ENCODE results near the gene CLEC1B. TPM values are rescaled to one million over a fixed set of nuclear protein-coding genes. Genes with fewer than 3 reads are reported as not detected.
"Not testable (repeated sequence)": the region's sequence is repeated elsewhere in the genome, so short reads cannot be mapped to it uniquely, and the experiment has no call there.

Gene CLEC1B
- polyA plus RNA-seq, 3 donors: 0.48 to 1.4 (median 1.4) TPM

DNA sequence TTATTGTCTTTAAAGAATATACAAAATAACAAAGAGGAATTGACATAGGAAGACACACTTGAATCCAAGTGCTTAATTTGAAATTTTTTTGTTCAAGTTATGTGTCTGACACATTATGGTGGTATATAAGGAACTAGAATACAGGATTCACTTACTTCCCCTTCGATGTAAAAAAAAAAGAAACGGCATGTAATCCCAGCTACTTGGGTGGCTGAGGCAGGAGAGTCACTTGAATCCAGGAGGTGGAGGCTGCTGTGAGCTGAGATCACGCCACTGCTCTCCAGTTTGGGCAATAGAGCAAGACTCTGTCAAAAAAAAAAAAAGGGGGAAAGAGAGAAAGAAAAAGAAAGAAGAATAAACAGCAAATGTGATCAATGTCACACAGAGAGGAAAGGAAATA, 18.8 kb downstream of the CLEC1B start:
- DNase-seq (ENCODE audit: extremely low read depth in 1 of 11, low read depth in 9 of 11, low spot score in 4 of 11): no peak

DNA sequence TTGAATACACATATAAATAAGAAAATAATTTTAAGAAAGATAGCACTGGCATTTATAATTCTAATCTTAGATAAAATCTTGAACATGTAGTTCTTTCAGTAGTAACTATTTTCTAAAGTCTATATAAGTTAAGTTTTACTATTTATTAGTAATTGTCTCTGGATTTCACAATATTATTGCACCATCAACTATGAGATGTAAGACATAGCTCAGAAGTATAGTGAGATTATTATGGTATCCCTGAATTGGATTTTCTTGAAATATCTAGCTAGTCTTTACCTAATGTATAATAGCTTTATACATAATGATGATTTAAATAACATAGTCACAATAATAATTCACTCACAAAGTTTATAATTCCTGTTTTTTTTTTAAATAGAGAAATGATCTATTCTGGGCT, 21.0 kb downstream of the CLEC1B start:
- no peak for DNase-seq (ENCODE audit: extremely low read depth in 1 of 11, low read depth in 9 of 11, low spot score in 4 of 11)

DNA sequence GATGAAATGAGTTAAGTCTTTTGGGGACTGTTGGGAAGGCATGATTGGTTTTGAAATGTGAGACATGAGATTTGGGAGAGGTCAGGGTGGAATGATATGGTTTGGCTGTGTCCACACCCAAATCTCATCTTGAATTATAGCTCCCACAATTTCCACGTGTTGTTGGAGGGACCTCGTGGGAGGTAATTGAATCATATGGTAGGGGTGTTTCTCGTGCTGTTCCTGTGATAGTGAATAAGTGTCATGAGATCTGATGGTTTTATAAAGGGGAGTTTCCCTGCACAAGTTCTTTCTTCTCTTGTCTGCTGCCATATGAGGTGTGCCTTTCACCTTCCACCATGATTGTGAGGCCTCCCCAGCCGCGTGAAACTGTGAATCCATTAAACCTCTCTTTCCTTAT, 22.3 kb downstream of the CLEC1B start:
- DNase-seq (ENCODE audit: extremely low read depth in 1 of 11, low read depth in 9 of 11, low spot score in 4 of 11): not testable (repeated sequence)

DNA sequence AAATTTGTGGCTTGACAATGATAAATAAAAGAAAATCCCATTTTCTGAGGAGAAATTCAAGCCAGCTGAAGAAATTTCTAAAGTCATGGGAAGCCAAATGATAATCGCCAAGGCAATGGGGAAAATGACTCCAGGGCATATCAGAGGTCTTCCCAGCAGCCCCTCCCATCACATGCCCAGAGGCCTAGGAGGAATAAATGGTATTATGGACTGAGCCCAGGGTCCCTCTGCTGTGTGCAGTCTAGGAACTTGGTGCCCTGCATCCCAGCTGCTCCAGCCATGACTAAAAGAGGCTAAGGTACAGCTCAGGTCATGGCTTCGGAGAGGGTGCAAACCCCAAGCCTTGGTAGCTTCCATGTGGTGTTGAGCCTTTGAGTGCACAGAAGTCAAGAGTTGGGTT, 23.3 kb downstream of the CLEC1B start:
- no peak for DNase-seq (ENCODE audit: extremely low read depth in 1 of 11, low read depth in 9 of 11, low spot score in 4 of 11)

DNA sequence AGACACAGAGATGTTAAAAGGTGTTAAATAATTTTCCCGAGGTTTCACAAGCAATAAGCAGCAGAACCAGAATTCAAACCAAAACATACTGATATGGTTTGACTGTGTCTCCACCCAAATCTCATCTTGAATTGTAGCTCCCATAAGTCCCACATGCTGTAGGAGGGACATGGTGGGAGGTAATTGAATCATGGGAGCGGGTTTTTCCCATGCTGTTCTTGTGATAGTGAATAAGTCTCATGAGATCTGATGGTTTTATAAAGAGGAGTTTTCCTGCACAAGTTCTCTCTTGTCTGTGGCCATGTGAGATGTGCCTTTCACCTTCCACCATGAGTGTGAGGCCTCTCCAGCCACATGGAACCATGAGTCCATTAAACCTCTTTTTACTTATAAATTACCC, 24.2 kb downstream of the CLEC1B start:
- DNase-seq (ENCODE audit: extremely low read depth in 1 of 11, low read depth in 9 of 11, low spot score in 4 of 11): not testable (repeated sequence)

DNA sequence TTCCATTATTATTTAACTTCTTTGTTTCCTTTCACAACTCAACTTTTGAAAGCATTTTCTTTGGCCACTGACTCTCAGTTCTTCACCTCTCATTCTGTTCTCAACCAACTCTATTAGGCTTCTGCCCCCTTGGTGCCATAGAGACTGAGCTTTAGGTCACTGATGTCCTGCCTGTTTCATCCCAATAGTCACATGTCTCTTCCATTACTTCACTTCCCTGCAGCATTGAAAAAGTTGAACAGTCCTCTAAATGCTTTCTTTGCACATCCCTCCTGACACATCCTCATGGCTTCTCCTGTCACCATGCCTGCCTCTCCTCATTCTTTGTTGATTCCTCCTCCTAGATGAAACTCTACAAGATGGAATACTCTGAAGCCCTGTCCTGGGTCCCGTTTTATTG, 25.0 kb downstream of the CLEC1B start:
- no peak for DNase-seq (ENCODE audit: extremely low read depth in 1 of 11, low read depth in 9 of 11, low spot score in 4 of 11)

DNA sequence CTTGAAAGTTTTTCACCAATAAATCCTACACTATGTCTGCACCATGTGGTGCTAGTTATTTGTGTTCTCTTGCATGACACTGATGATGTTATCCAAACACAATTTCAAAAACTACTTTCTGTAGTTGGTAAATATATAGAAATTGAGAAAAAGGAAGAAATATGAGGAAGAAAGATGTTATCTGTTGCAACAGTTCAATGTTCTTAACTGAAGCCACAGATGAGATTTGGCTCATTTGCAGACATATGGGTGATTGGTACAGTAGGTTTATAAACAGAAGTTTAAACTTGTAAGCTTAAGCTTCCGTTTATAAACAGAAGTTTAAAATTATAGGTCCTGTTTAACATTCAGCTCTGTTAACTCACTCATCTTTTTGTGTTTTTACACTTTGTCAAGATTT, 27.7 kb downstream of the CLEC1B start, which contains the start of gene CLEC12A:
TSS of gene CLEC12A (plus strand) at position 229 of the 400 bp plus-strand sequence. CDS start 188 bp downstream, outside the sequence.
- DNase-seq (ENCODE audit: extremely low read depth in 1 of 11, low read depth in 9 of 11, low spot score in 4 of 11): no peak

DNA sequence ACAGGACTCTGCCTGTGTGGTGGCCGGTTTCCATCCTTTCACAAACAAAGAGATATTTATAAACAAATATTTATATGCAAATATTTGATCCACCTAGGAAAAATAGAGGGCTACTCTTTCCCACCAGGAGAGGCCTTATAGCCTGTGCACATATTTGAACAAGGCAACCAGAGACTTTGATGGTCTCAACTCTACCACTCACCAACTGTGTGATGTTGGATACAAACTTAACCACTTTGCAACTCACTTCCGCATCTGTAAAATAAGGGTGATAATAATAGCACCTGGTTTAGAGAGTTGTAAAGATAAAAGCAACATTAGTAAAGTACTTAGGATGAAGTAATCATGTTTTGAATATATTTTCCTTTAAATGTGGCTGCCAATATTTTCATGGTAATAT, 29.2 kb downstream of the CLEC1B start:
- no peak for DNase-seq (ENCODE audit: extremely low read depth in 1 of 11, low read depth in 9 of 11, low spot score in 4 of 11)

DNA sequence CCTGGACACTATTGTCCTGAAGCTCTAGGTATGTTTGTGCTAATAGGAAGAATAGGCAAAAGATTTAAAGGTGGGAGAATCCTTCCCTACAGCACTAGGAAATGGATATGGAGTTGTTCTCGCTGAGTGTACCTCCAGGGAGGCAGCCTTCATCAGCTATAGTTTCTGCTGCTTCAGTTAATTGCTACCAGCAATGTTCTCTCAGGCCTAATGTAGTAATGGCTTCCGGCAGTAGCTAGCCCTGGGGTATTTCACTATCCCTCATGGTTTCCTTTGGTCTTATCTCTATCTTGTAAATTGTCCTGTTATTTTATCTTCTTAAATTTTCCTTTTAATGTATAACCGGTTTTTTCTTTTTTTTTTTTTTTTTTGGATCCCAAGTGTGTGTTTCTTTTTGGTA, 37.0 kb downstream of the CLEC1B start:
- no peak for DNase-seq (ENCODE audit: extremely low read depth in 1 of 11, low read depth in 9 of 11, low spot score in 4 of 11)

DNA sequence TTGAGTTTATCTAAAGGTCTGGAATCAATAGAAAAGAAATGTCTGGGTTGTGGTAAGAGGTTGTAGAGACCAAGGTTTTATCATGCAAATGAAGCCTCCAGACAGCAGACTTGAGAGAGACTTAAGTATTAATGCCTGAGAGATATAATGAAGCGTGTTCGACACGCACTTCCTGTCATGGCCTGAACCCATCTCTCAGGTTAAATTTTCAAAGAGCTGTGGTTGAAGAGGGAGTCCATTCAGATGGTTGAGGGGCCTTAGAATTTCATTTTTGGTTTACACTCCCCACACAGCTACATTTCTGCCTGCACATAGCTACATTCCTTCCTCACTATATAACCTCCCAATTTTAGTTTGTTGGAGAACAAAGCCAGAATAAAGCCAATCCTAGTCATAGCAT, 37.8 kb downstream of the CLEC1B start:
- no peak for DNase-seq (ENCODE audit: extremely low read depth in 1 of 11, low read depth in 9 of 11, low spot score in 4 of 11)

DNA sequence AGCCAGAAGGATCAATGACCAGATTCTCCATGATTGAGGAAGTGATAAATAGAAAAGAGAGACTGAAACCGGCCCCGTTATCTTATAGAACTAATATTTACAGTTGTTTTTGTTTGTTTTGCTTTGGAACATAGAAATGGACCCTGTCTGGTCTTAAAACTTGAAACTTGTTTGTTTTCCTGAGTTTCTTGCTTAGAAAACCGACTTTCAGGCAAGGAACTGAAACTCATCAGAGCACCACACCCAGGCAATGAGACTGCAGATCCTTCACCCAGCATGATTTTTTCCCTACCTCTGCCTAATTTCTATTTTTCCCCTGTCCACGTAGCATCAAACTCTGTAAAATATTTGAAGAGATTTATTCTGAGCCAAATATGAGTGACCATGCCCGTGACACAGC, 38.3 kb downstream of the CLEC1B start:
- no peak for DNase-seq (ENCODE audit: extremely low read depth in 1 of 11, low read depth in 9 of 11, low spot score in 4 of 11)

DNA sequence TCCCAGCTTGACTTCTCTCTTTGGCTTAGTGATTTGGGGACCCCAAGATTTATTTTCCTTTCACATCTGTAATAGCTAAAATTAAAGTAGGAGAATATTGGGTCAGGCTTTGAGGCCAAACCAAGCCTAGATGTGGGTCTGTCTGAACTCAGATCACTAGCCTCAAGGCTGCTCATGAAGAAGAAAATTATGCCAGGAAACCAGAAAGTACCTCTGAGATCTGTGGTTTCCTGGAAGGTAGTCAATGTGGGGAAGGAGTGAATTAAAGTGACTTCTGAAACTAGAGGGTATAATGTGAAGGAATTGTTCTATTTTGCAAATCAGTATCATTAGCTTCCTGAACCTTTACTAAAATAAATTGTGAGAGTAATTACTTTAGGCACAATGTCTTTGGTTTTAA, 41.1 kb downstream of the CLEC1B start:
- DNase-seq (ENCODE audit: extremely low read depth in 1 of 11, low read depth in 9 of 11, low spot score in 4 of 11): no peak

DNA sequence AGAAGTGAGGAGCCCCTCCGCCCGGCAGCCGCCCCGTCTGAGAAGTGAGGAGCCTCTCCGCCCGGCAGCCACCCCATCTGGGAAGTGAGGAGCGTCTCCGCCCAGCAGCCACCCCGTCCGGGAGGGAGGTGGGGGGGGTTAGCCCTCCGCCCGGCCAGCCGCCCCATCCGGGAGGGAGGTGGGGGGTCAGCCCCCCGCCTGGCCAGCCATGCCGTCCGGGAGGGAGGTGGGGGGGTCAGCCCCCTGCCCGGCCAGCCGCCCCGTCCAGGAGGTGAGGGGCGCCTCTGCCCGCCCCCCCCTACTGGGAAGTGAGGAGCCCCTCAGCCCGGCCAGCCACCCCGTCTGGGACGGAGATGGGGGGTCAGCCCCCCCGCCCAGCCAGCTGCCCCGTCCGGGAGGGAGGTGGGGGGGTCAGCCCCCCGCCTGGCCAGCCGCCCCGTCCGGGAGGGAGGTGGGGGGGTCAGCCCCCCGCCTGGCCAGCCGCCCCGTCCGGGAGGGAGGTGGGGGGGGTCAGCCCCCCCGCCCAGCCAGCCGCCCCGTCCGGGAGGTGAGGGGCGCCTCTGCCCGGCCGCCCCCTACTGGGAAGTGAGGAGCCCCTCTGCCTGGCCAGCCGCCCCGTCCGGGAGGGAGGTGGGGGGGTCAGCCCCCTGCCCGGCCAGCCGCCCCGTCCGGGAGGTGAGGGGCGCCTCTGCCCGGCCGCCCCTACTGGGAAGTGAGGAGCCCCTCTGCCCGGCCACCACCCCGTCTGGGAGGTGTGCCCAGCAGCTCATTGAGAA, 45.8 kb downstream of the CLEC1B start:
- not testable (repeated sequence) for DNase-seq (ENCODE audit: extremely low read depth in 1 of 11, low read depth in 9 of 11, low spot score in 4 of 11)

DNA sequence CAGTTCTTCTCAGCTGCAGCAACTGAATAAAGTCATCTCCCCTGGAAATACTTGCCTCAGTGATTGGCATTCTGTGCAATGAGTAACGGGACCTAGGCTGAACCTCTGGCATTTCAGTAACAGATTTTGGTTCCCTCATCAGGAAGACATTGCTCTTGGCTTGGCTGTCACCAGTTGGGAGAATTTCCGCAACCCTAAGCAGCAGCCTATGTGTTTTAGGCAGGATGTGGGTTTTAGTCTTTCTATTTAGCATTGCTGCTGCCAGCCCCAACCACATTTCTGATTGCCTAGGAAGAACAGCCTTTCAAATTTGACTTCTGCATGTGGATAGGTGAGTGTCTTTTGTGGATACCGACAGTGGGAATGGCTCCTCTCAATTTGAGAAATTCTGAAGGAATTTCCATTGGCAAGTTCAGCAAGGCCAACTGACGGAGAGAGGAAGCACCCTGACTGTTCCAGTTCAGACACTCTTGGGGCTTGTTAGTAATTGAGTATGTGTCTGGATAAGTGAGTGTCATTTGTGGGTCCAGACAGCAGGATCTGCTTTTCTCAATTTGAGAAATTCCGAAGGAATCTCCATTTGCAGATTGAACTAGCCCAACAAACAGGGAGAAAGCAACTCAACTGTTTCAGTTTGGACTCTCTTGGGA, 47.8 kb downstream of the CLEC1B start:
- no peak for DNase-seq (ENCODE audit: extremely low read depth in 1 of 11, low read depth in 9 of 11, low spot score in 4 of 11)

DNA sequence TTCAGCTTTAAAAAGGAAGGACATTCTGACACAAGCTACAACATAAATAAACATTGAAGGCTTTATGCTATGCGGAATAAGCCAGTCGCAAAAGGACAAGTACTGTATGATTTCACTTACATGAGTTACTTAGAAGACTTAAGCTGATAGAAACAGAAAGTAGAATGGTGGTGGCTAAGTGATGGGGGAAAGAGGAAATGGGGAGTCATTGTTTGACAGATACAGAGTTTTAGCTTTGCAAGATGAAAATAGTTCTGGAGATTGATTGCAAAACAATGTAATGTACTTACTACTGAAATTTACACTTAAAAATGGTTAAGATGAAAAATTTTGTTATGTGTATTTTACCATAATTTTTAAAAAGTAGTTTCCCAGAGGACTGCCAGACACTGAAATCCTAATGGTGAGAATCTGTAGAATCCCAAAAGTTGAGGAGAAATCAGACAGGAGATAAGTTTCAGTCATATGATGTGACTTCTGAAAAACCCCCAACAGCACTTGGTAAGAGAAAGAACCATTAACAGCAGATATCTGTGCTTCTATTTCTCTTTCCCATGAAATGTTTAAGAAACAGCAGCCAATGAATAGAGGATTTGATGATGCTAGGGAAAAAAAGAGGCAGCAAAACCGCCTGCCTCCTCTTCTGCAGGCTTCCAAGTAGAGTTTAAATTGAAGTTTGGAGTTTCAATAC, 50.2 kb downstream of the CLEC1B start:
- no peak for DNase-seq (ENCODE audit: extremely low read depth in 1 of 11, low read depth in 9 of 11, low spot score in 4 of 11)

DNA sequence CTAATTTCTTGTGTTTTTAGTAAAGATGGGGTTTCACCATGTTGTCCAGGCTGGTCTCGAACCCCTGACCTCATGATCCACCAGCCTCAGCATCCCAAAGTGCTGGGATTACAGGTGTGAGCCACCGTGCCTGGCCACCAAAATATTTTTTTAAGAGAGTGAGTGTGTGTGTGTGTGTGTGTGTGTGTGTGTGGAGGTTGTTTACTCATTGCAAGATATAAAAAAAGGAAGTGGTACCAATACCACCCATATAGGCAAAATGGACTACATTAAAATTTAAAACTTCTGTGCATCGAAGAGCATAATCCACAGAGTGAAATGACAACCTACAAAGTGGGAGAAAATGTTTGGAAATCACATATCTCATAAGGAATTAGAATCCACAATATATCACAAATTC, 51.2 kb downstream of the CLEC1B start:
- no peak for DNase-seq (ENCODE audit: extremely low read depth in 1 of 11, low read depth in 9 of 11, low spot score in 4 of 11)

DNA sequence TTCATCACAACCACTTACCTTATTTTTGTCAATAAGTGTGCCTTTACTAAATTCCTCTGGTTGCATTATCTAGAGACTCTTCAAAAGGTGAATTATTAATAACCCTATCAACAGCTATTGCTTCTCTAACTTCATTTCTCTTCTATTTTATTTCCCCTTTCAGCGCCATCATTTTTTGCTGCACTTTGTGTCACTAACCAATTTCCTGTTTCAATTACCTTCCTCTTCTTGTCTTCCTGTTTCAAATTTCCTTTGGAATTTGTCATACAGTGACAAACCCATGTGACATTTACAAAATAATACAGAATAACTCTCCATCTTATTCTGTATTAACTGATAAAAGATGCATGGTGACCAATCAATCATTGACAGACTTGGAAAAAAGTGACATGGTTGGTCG, 54.5 kb downstream of the CLEC1B start:
- no peak for DNase-seq (ENCODE audit: extremely low read depth in 1 of 11, low read depth in 9 of 11, low spot score in 4 of 11)

DNA sequence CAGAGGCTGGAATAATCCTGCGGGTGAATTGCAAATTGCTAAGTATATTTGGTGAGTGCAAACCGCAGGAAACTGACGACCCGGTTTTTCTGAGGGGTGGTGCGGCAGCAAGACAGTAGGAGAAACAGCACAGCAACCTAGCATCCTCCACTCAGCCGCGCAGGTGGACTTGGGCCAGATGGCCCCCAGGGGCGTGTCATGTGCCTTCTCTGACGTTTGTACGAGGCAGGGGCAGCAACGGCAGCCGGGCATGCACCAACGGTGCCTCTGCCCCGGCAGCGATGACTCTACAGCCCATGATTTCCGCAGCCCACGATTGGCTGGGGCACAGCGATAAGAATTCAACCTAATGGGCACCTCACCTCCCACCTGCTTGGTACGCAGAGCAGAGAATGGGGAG, 55.7 kb downstream of the CLEC1B start:
- peak in 1 of 11 donors; percentile 2 for DNase-seq (ENCODE audit: extremely low read depth in 1 of 11, low read depth in 9 of 11, low spot score in 4 of 11)
